HG02763 (cell line): Measurements from ENCODE around the gene STK11.
A peak's percentile ranks its signal among the peaks of the same experiment; 100 is the strongest.
"Not testable (repeated sequence)": the region's sequence is repeated elsewhere in the genome, so short reads cannot be mapped to it uniquely, and the experiment has no call there.

Experiments
- ATAC-seq: cut with Tn5 transposase; IDR thresholded peaks from one replicate; pipeline ENCODE4 v1.9.1; 2021; ENCODE audit warnings: mild to moderate bottlenecking, moderate library complexity; ENCODE audit not compliant: unreplicated experiment

Gene STK11

DNA sequence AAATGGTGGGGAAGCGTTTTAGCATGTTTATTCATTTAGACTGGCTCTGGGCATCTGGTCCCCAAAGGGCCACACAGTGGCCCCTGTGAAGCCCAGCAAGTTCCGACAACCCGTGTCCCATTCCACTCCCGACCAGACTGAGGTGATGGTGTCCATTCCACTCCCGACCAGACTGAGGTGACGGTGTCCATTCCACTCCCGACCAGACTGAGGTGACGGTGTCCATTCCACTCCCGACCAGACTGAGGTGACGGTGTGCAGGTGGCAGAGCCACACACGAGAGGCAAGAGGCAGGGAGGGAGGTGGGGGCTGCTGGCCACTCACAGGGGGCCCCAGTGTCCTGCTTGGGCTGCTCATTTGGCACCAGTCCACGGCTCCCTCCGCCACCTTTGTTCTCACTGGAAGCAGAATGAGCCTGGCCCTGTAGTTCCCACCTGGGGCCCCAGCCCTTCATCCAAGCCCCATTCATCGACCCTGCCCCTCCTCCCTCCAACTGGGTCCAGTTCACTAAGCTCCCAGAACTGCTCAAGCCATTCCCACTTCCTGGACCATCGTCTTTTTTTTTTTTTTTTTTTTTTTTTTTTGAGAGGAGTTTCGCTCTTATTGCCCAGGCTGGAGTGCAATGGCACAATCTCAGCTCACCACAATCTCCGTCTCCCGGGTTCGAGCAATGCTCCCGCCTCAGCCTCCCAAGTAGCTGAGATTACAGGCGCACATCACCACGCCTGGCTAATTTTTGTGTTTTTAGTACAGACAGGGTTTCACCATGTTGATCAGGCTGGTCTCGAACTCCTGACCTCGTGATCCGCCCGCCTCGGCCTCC lies 40.9 kb downstream of the STK11 start:
- not testable (repeated sequence) for ATAC-seq

- no peak for ATAC-seq
These were observed 42.2 kb downstream of the STK11 start for GRCh38 chr19:1247748-1248138.

- ATAC-seq: peak; percentile 8
These were observed 42.7 kb downstream of the STK11 start, which contains the start of gene MIDN for GRCh38 chr19:1248139-1248785. TSS of gene MIDN (plus strand) at chr19:1248583. CDS start at chr19:1250297, 1,714 bp downstream.

DNA sequence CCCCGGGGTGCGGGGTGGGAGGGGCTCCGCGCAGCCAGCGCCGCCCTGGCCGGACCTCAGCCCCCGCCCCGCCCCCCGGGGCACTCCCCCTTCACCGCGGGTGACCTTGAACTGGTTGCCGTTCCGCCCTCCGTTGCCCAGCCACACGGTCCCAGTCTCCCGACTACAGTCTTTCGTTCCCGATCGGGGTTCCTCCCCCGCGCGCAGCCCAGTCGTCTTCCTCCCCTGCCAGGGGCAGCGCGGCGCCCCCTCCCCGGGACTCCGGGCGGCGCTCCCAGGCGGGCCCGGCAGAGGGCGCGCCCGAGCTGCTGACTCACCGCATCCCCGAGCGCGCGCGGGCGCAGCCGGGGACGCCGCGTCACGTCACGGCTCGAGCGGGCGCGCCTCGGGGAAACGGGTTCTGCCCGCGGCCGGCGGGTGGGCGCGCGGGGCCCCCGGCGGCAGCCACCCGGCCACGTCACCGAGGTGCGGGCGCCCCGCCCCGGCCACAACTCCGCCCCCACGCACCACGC lies 43.3 kb downstream of the STK11 start:
- peak; percentile 33 for ATAC-seq

DNA sequence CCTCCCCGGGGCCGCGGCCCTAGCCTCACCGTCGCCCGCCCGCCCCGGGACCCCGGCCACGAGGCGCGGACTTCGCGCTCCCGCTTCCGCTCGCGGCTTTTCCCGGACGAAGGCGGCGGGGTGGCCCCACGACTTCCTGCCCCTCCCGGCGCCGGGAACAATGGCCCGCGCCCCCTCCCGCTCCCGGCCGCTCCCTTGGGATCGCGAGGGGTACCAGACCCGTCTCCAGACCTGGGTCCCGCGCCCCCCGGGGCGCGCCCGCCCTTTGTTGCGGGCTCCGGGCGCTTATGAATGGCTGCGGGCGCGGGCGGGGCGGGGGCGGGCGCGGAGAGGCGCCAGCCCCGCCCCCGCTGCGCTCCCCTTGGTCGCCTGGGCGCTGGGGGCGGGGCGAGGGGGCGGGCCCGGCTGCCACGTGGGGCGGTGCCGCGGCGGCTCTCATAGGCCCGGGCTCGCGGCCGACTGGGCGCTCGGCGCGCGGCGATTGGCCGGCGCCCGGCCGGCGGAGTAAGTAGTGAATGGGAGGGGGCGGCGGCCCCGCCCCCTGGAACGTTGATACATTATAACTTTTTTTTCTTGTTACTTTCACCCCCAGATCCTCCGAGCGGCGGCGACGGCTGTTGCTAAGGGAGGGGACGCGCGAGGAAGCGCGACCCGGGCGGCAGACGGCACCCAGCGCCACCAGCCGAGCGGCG lies 43.9 kb downstream of the STK11 start:
- ATAC-seq: peak; percentile 43

- ATAC-seq: peak; percentile 0
These were observed 44.4 kb downstream of the STK11 start for GRCh38 chr19:1249990-1250436.

GRCh38 chr19:1250437-1251260 lies 45.1 kb downstream of the STK11 start:
- no peak for ATAC-seq

DNA sequence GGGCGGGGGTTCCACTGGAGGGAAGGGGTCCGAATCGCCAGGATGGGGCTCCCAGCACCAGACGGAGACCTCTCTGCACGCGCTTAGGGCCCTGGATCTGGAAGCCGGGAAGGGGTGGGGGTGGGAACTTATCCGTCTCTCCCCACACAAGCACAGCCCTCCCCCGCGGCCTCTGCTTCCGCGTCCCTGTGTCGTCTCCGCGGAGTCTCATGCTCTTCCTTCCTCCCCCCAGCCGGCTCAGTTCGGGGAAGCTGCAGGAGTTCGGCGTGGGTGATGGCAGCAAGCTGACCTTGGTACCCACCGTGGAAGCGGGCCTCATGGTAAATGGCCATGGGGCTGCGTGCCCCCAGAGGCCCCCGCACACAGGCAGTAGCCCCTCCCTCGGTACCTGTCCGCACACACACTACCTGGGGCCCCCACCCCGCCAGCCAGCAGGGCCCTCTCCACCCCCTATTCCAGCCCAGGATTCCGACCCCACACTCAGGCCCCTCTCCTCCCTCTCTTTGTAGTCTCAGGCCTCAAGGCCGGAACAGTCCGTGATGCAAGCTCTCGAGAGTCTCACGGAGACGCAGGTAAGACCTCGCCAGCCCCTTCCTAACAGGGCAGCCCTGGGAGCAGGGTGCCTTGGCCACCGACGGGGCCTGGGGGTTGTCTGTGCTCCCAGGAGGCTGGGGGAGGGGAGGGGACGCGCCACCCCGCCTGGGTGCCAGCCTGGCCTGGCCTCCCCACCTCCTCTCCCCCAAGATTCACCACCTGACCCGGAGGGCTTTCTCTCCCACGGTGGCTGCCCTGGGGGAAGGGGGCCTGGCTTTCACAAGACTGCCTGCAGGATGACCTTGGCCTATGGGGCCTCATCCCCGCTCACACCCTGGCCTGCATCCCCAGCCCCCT lies 46.0 kb downstream of the STK11 start:
- ATAC-seq: no peak

GRCh38 chr19:1252221-1252820 lies 46.7 kb downstream of the STK11 start:
- ATAC-seq: no peak

GRCh38 chr19:1252821-1253513 lies 47.4 kb downstream of the STK11 start:
- ATAC-seq: no peak

GRCh38 chr19:1253514-1254080 lies 48.0 kb downstream of the STK11 start:
- no peak for ATAC-seq

GRCh38 chr19:1254081-1254527 lies 48.5 kb downstream of the STK11 start:
- ATAC-seq: no peak

DNA sequence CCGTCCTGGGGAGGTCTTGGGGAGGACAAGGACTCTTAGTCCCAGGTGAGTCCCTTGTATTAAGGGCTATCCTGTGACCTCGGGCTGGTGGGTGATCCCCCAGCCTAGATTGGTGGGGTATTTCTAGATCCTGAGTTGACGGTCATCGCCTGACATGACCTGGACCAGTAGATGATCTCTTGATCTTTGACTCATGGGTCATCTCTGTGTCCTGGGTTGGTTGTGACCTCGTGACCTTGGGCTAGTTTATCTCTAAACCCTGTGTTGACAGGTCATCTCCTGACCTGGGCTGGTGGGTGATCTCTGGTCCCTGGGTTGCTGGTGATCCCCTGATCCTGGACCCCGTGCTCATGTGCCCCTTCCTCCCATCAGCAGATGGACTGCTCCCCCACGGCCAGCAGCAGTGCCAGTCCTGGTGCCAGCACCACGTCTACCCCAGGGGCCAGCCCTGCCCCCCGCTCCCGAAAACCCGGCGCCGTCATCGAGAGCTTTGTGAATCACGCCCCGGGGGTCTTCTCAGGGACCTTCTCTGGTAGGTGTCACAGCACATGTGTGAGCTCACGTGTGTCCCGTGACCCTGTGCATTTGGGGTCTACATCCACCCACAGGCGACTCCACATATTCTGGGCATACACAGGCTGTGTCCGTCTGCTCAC lies 49.1 kb downstream of the STK11 start:
- ATAC-seq: no peak

DNA sequence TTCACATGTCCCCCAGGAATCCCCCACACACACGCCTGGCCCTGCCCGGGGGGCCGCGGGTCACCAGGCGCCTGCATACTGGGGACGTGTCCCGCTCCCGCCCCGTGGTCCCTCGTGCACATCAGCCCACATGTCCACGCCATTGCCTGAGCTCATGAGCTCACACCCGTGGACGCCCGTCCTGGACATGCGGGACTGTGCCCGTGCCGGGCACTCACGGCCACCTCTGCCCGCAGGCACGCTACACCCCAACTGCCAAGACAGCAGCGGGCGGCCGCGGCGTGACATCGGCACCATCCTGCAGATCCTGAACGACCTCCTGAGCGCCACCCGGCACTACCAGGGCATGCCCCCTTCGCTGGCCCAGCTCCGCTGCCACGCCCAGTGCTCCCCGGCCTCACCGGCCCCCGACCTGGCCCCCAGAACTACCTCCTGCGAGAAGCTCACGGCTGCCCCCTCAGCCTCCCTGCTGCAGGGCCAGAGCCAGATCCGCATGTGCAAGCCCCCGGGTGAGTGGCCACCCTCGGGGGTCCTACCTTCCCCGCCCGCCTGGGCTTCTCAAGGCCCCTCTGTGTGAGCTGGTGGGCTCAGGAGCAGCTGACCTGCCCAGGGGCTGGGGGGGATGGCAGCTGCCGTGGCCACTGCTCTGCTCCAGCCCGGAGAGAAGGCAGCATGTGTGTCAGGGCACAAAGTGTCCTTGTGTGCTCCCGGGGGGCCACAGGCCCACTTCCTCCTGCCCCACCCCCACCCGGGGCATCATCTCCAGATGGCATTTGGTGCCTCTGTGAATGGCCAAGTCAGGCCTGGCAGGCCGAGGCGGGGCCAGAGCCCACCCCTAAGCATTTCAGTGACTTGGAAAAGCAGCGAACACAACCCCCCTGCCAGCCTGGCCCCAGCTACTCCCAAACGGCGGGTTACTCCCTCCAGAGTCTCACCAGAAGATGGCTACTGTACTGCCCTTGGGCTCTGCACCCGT lies 49.9 kb downstream of the STK11 start:
- no peak for ATAC-seq

- no peak for ATAC-seq
These were observed 51.3 kb downstream of the STK11 start for GRCh38 chr19:1256646-1257474.
